ENCODE results near the gene NCKAP5.

Gene NCKAP5

GRCh38 chr2:133371286-133371685 lies 197.0 kb downstream of the NCKAP5 start:
- DNase-seq = no peak

DNA sequence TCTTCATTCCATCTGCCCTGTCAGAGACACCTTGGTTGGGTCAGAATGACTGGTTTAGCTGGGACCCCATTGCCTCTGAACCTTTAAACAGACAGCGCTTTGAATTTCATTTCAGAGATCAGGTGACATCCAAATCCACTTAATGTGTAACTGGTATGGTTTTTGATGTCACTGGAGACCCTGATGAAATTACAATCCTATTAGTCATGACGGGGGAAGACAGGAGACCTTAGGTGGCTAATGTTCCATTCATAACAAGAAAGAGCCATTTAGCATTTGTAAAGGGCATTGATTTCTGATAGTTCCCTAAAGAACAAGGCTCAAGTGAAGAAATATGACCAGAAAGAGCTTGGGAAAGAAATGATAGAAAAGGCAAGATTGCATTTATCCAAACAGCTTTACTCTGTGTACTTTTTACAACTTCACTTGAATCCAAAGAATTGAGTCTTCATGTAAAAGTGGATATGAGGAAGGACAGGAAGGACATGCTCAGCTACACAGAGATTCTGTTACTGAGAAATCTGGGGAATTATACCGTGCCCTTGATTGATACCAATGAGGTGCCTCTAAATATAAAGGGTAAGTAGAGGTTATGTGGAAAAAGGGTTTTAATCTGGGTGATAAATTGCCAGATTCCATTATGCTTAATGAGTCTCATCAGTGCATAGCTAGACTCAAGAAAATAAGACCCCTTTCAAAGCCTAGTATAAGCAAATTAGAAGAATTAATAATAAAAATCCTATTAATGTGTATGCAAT lies 198.2 kb downstream of the NCKAP5 start:
- DNase-seq = no peak

GRCh38 chr2:133365117-133365516 lies 203.1 kb downstream of the NCKAP5 start:
- no peak for DNase-seq

- DNase-seq = no peak
These were observed 203.6 kb downstream of the NCKAP5 start for GRCh38 chr2:133364636-133365035.

- no peak for DNase-seq
These were observed 204.4 kb downstream of the NCKAP5 start for GRCh38 chr2:133363884-133364283.

DNA sequence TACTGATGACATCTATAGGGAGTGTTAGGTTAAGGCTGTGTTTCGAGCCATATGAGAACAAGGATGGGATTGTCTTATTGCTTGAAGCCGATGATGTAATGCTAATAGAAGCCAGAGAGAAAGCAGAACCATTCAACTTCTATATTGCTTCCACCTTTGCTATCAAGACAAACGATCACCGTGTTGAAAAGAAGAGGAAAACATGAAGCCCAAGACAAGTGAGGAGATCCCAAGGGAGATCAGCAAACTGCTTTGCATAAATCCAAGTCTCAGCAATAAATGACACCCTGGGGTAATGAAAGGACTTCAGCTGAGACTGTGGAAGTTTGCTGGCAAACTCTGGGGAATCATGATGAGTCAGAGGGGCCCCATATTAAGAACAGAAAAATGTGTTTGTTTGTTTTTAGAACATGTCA lies 206.2 kb downstream of the NCKAP5 start:
- no peak for DNase-seq

- no peak for DNase-seq
These were observed 207.4 kb downstream of the NCKAP5 start for GRCh38 chr2:133360882-133361281.

DNA sequence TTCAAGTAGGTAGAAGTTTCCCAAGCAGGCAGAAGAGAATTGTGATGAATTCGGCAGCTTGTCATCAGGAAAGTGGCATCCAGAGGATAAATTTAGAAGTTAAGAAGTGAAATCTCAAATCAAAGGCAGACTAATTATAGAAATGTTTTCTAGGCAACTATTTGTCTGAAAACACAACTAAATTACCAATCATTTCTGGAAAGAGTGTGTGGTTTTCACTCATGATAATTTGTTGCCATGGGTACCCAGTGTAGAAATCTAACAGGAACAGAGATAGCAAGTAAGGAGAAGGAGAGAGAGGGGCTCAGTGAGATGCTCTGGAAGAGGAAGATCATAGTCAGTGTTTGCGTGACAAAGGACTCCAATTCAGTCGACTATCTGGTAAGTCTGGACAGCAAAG lies 208.1 kb downstream of the NCKAP5 start:
- DNase-seq = no peak

DNA sequence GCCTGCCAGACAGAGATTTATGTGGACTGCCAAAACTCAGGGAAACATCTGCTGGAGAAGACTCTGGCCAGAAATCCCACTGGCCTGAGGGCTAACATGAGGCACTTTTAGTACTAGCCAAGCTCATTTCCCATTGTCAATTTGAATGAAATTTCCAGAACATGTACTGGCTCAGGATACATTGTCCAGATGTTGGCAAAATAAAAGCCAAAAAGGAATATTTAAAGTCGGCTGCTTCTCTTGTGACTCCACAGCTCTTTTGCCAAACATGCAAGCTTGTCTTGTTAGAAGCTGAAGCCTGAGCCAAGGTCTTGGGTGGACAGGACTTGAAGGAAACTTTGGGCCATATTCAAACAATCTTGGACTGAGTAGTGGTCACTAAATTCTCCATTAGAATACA lies 215.5 kb downstream of the NCKAP5 start:
- no peak for DNase-seq

DNA sequence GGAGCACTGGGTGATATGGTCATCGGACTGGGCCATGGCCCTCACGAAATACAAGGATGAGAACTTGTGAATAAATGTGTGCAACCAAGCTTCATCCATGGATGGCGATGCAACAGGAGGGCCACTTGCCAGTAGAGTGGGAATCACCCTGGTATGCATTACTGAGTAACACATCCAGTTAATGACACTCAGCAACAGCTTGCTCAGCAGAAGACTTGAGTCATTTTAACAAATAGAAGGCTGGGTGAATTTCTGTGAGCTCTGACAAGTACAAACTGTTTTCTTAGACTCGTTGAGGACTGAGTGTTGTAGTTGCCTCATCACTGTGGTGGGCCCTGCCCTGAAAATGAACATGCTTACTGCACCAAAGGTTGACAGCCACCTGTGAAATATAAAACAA lies 221.6 kb downstream of the NCKAP5 start:
- DNase-seq = no peak

GRCh38 chr2:133345638-133346037 lies 222.6 kb downstream of the NCKAP5 start:
- no peak for DNase-seq

GRCh38 chr2:133344849-133345248 lies 223.4 kb downstream of the NCKAP5 start:
- no peak for DNase-seq

DNA sequence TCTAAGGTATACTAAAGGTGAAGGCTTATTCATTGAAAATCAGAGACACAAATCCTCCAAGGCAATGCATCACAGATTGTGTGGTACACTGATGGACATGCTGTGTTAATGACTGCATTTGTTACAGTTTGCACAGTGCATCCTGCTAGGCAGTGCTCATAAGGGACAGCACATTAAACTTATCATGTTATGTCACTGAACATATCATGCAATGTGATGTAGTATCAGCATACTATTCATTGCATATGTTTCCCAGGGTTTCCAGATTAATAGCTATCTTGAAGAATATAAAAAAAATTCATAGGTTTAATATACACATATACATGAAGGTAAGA lies 225.3 kb downstream of the NCKAP5 start:
- DNase-seq = no peak

- DNase-seq = no peak
These were observed 225.8 kb downstream of the NCKAP5 start for GRCh38 chr2:133342286-133343017.

DNA sequence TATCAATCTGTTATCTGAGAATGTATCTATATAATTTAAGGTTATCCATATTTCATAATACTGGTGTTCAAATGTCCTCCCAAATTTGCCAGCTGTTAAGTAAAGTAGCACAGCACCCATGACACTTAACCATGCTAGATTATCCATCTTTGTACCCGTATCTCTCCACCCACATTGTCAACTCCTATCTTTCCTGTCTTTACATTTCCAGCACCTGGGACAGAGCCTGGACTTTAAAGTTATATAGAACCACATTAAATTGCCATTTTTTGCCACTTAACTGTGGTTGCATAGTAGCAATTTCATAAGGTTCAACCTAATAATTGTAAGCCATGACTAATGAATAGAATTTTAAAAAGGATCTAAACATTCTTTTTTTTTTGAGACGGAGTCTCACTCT lies 226.7 kb downstream of the NCKAP5 start:
- no peak for DNase-seq

DNA sequence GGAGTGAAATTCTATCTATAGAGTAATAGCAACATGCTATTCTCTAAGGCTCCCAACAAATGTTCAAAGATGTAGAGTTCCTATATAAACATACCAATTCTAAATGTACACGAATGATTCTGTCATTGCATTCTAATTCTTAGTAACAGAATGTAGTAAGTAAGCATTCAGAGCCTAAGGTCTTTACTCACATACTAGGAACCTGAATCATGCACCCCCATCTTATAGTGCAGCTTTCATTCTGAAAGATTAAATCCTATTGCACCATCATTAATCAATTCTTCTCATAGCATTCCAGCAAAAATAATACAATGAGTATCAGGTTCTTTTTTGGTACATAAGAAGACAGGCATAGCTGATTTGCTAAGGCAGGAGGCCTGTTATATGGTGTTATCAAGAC lies 230.0 kb downstream of the NCKAP5 start:
- no peak for DNase-seq

- DNase-seq = no peak
These were observed 233.3 kb downstream of the NCKAP5 start for GRCh38 chr2:133334923-133335322.

DNA sequence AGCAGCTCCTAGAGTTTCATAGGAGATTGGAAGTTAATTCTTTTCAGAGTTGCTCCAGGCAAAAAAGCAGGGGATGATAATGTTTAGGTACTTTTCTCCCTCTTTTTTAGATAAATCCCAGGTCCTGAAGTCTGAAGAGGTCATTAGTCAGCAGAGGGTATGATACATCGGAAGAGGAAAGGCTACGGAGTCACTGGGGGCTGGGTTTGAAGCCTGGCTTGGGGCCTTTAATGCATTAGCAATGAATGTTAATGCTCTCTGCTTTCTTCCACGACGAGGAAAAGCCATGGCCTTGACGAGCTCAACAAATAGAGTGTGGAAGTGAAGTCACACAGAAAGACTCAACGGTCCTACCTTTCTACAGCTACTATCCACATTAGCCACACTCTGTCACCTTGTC lies 235.1 kb downstream of the NCKAP5 start:
- DNase-seq = no peak

DNA sequence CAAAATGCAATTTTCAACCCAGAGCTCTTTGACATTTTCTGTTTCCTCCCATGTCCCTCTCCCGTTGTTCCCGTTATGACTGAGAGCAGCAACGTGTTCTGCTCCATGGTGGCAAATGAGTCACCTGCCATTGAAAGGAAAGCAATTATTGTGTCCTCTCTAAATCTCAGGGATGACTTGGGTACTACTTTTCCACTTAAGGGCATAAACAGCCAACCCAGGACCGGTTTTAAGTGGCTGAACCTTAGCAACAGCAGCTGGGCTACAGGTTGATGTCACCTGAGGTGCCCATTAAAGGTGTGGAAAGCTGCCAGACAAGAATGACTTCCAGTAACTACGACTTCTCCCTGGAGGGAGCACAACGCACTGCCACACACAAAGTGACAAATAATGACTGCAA lies 236.8 kb downstream of the NCKAP5 start:
- DNase-seq = no peak

GRCh38 chr2:133326652-133327397 lies 241.4 kb downstream of the NCKAP5 start:
- no peak for DNase-seq

DNA sequence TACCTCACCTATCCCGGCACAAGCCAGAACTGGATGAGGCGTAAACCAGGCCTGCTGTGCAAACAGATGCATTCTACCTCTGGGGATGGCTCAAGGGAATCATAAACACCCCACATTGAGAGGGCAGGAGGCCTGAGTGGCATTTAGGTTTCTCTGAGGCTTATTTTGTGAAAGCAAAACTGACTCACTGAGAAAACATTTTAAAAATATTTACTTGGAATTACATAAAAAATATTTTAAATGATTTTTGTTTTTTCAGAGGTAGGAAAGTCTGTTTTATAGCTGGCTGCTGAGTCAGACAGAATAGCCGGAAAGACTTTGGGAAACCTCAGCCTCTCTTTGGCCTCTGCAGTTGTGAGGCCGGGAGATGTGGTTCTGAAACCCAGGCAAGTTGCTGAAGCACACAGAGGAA lies 244.1 kb downstream of the NCKAP5 start:
- no peak for DNase-seq

GRCh38 chr2:133322909-133323308 lies 245.4 kb downstream of the NCKAP5 start:
- no peak for DNase-seq

DNA sequence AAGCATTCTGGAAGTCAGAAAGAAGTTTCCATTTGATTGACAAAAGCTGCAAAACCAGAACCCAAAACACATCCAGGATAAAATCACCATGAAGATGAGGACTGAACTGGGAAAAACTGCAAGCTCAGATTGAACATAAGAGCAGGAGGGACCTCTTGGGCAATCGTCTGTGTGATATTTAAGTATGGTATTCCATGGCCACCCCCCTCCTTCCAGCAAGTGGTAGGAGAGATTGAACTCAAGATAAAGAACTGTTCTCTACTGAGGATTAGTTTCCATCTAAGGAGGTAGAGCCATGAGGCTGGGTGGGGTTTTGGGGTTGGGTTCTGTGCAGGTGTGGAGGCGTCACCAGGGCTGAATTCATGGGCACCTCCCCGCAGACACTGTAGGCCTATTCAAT lies 251.1 kb downstream of the NCKAP5 start:
- no peak for DNase-seq

GRCh38 chr2:133316557-133316956 lies 251.7 kb downstream of the NCKAP5 start:
- DNase-seq = no peak
